Cardiac muscle cell (in vitro differentiated cells and primary cell): ENCODE results near the gene AGPAT3. TPM values are rescaled to one million over a fixed set of nuclear protein-coding genes. Genes with fewer than 3 reads are reported as not detected.

Experiments
- DNase-seq, 2 donors: peaks; one replicate each; pipeline versions ENCODE4 v3.0.0 to v3.0.0-alpha.2; 2010 to 2017; ENCODE audit warnings: low read depth in 1 of 2, low spot score in 1 of 2
- H3K27ac ChIP-seq: fragments of 200-600 bp; sonication (generic); 2 replicates; pipeline ENCODE4 v1.5.1; 2016
- H3K27me3 ChIP-seq: fragments of 200-600 bp; sonication (generic); 2 replicates; pipeline ENCODE4 v1.6.0; 2016; ENCODE audit warnings: control low read depth
- H3K36me3 ChIP-seq: fragments of 200-600 bp; sonication (generic); 2 replicates; pipeline ENCODE4 v1.5.1; 2016; ENCODE audit warnings: control low read depth
- H3K4me1 ChIP-seq: fragments of 200-600 bp; sonication (generic); 2 replicates; pipeline ENCODE4 v1.8.1; 2017; ENCODE audit warnings: low read depth, mild to moderate bottlenecking, mixed run types
- H3K4me3 ChIP-seq: fragments of 200-600 bp; sonication (generic); 2 replicates; pipeline ENCODE4 v1.5.1; 2016; ENCODE audit warnings: mild to moderate bottlenecking
- H3K9me3 ChIP-seq: fragments of 200-600 bp; sonication (generic); 2 replicates; pipeline ENCODE4 v1.5.1; 2017; ENCODE audit warnings: low read depth, mild to moderate bottlenecking, control low read depth
- CTCF ChIP-seq: IDR thresholded peaks from 2 replicates; pipeline ENCODE4 v1.5.1; 2012; ENCODE audit warnings: low read depth, mild to moderate bottlenecking, low read length
- polyA plus RNA-seq: library from polyadenylated mRNA; unstranded; fragments of >200 nt; fragmentation: Nextera tagmentation; extraction: Ambion mirVana; gene quantifications from 2 replicates; pipeline ENCODE4 v1.2.1, GENCODE V29; 2016
- total RNA-seq: library from RNA; depleted of rRNA; stranded (reverse); fragments of >200 nt; gene quantifications from 2 replicates; pipeline ENCODE4 v1.2.3, GENCODE V29; 2016

AGPAT3 gene
- total and polyA plus RNA-seq, 2 experiments from 2014 or later, result 12.4 to 23.6 TPM

DNA sequence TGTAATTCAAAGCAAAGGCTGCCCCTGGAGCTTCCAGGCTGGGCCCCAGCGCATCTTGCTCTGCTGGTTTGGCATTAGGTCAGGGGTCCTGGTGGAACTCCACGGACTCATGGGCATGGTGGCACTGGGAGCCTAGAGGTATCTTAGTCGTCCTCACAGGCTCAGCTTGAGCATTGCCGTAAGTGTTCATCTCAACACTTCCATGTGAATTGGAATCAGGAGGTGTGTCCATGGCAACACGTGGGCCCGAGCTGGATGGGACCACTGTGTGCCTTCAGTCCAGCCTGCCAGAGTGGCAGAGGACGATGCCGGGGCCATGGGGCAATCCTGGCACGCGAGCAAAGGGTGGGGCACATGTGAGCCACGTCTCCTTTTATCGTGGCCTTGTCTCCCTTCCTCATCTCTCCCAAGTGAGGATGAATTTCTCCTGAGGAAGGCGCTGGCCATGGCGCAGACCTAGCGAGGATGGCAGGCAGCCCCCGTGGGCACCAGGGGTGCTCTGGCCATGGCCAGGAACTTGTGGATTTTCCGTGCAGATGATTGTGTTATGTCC, 47.0 kb downstream of the AGPAT3 start:
- H3K9me3 ChIP-seq, result no peaks in the 10 kb centered on the region
- H3K27ac ChIP-seq, result no peak overlapping the region
- no peak for DNase-seq
- H3K27me3 ChIP-seq, result no peaks in the 10 kb centered on the region
- TF ChIP-seq CTCF, result no peak
- no peaks in the 10 kb centered on the region for H3K36me3 ChIP-seq
- H3K4me1 ChIP-seq, result peaks cover 7% of the 10 kb centered on the region
- H3K4me3 ChIP-seq, result no peak overlapping the region

DNA sequence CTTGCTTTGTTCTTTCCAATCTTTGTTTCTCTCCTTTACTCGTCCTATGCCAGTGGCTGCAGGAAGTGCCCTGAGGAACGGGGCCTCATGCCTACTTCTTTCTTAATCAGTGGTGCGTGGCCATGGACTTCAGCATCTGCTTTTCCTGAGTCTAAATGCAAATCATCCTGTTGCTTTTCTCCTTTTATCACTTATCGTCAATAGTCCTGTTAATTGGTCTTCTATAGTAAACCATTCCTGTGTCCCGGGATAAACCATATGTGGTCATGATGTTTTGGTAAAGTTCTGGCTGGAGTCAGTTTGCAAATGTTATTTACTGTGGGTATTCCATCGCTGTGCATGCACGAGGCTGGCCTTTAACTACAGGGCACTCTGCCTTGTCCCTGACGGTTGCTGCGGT, 47.5 kb downstream of the AGPAT3 start:
- no peak for TF ChIP-seq CTCF

GRCh38 chr21:43912910-43913309, 47.9 kb downstream of the AGPAT3 start:
- H3K27ac ChIP-seq, result no peak overlapping the region
- no peak for TF ChIP-seq CTCF
- no peak for DNase-seq

More for the DNA sequence above, 47.5 kb downstream of the AGPAT3 start:
- Histone ChIP-seq H3K27me3 (no peaks in the 10 kb centered on the region), H3K27ac (no peak overlapping the region), H3K36me3 (no peaks in the 10 kb centered on the region), H3K4me3 (no peak overlapping the region), H3K4me1 (peaks cover 7% of the 10 kb centered on the region), H3K9me3 (no peaks in the 10 kb centered on the region)
- DNase-seq, result no peak

GRCh38 chr21:43913928-43914327, 48.9 kb downstream of the AGPAT3 start:
- Histone ChIP-seq H3K4me1 (peaks cover 7% of the 10 kb centered on the region), H3K4me3 (no peak overlapping the region), H3K36me3 (no peaks in the 10 kb centered on the region), H3K27ac (no peak overlapping the region), H3K9me3 (no peaks in the 10 kb centered on the region), H3K27me3 (no peaks in the 10 kb centered on the region)
- TF ChIP-seq CTCF, result no peak
- DNase-seq, result peak; percentile 15 to 38

More at GRCh38 chr21:43912910-43913309, 47.9 kb downstream of the AGPAT3 start:
- Histone ChIP-seq H3K4me1 (peaks cover 7% of the 10 kb centered on the region), H3K27me3 (no peaks in the 10 kb centered on the region), H3K9me3 (no peaks in the 10 kb centered on the region), H3K36me3 (no peaks in the 10 kb centered on the region), H3K4me3 (no peak overlapping the region)

DNA sequence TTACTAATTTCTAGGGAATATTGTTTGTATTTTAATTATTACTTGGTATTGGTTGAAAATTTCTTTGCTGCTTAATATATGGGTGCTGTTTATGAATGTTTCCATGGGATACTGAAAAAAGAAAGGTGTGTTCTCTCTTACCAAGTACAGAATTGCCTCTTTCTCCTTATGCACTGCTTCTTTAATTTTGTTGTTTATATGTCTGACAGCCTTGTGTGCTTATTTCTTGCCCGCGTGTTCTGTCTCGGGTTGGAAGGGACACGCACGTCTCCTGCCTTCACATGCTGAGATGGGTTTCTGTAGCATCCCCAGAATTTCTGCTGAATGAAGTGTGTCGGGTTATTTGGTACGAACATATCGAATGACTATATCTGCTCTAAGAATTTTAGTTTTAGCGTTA, 51.1 kb downstream of the AGPAT3 start:
- Histone ChIP-seq H3K27me3 (no peaks in the 10 kb centered on the region), H3K27ac (no peak overlapping the region), H3K9me3 (no peaks in the 10 kb centered on the region), H3K4me3 (no peak overlapping the region), H3K36me3 (no peaks in the 10 kb centered on the region), H3K4me1 (peaks cover 7% of the 10 kb centered on the region)
- no peak for DNase-seq
- TF ChIP-seq CTCF, result no peak
